Measurements from ENCODE around the gene OSMR.

The OSMR gene

GRCh38 chr5:38843665-38844064 is 2.1 kb upstream of the OSMR start:
- Histone ChIP-seq H3K9me2 (replicated peaks; ENCODE audit: control insufficient read depth, low read length) (no peaks in the 10 kb centered on the region), H4K20me1 (ENCODE audit: control insufficient read depth, insufficient read depth, low read depth, low read length) (no peaks in the 10 kb centered on the region), H3K27ac (ENCODE audit: low read depth, low read length) (no peak overlapping the region), H3K79me2 (ENCODE audit: control insufficient read depth, low read length) (no peaks in the 10 kb centered on the region), H3K9me3 (ENCODE audit: control insufficient read depth, insufficient read depth, low read length) (no peaks in the 10 kb centered on the region), H3K36me3 (ENCODE audit: control insufficient read depth, low read length) (no peaks in the 10 kb centered on the region), H3K27me3 (ENCODE audit: control insufficient read depth, low read length) (no peaks in the 10 kb centered on the region), H3K4me2 (ENCODE audit: low read length) (no peak overlapping the region), H3K4me3 (ENCODE audit: low read length) (no peak overlapping the region), H3F3A (ENCODE audit: control insufficient read depth, insufficient read depth) (no peaks in the 10 kb centered on the region), H3K4me1 (ENCODE audit: control insufficient read depth, low read length) (no peaks in the 10 kb centered on the region)
- TF ChIP-seq EZH2phosphoT487 (IDR thresholded peaks at IDR 0.05; ENCODE audit: borderline replicate concordance, low read length) (no peak), CTCF (IDR thresholded peaks at IDR 0.05; ENCODE audit: low read depth, low read length, poor library complexity, severe bottlenecking) (no peak)

- Histone ChIP-seq H3K79me2 (ENCODE audit: control insufficient read depth, low read length) (no peaks in the 10 kb centered on the region), H3F3A (ENCODE audit: control insufficient read depth, insufficient read depth) (no peaks in the 10 kb centered on the region), H3K36me3 (ENCODE audit: control insufficient read depth, low read length) (no peaks in the 10 kb centered on the region), H3K27me3 (ENCODE audit: control insufficient read depth, low read length) (no peaks in the 10 kb centered on the region), H3K27ac (ENCODE audit: low read depth, low read length) (no peak overlapping the region), H3K9me3 (ENCODE audit: control insufficient read depth, insufficient read depth, low read length) (no peaks in the 10 kb centered on the region), H3K4me2 (ENCODE audit: low read length) (no peak overlapping the region), H3K4me3 (ENCODE audit: low read length) (no peak overlapping the region), H3K4me1 (ENCODE audit: control insufficient read depth, low read length) (no peaks in the 10 kb centered on the region), H4K20me1 (ENCODE audit: control insufficient read depth, insufficient read depth, low read depth, low read length) (no peaks in the 10 kb centered on the region), H3K9me2 (replicated peaks; ENCODE audit: control insufficient read depth, low read length) (no peaks in the 10 kb centered on the region)
- TF ChIP-seq CTCF (IDR thresholded peaks at IDR 0.05; ENCODE audit: low read depth, low read length, poor library complexity, severe bottlenecking): no peak
- TF ChIP-seq EZH2phosphoT487 (IDR thresholded peaks at IDR 0.05; ENCODE audit: borderline replicate concordance, low read length): no peak
Measured at GRCh38 chr5:38846379-38847011, 683 bp downstream of the OSMR start.

GRCh38 chr5:38847559-38848347 is 1.9 kb downstream of the OSMR start:
- Histone ChIP-seq H3K36me3 (ENCODE audit: control insufficient read depth, low read length) (no peaks in the 10 kb centered on the region), H3K27ac (ENCODE audit: low read depth, low read length) (no peak overlapping the region), H3K4me1 (ENCODE audit: control insufficient read depth, low read length) (no peaks in the 10 kb centered on the region), H3K9me3 (ENCODE audit: control insufficient read depth, insufficient read depth, low read length) (no peaks in the 10 kb centered on the region), H3K4me2 (ENCODE audit: low read length) (no peak overlapping the region), H3K9me2 (replicated peaks; ENCODE audit: control insufficient read depth, low read length) (no peaks in the 10 kb centered on the region), H3K79me2 (ENCODE audit: control insufficient read depth, low read length) (no peaks in the 10 kb centered on the region), H3K27me3 (ENCODE audit: control insufficient read depth, low read length) (no peaks in the 10 kb centered on the region), H3F3A (ENCODE audit: control insufficient read depth, insufficient read depth) (no peaks in the 10 kb centered on the region), H3K4me3 (ENCODE audit: low read length) (no peak overlapping the region), H4K20me1 (ENCODE audit: control insufficient read depth, insufficient read depth, low read depth, low read length) (no peaks in the 10 kb centered on the region)
- TF ChIP-seq EZH2phosphoT487 (IDR thresholded peaks at IDR 0.05; ENCODE audit: borderline replicate concordance, low read length): no peak
- no peak for TF ChIP-seq CTCF (IDR thresholded peaks at IDR 0.05; ENCODE audit: low read depth, low read length, poor library complexity, severe bottlenecking)
